GM12878 (cell line): Measurements from ENCODE around the gene TMPRSS12. TPM values are rescaled to one million over a fixed set of nuclear protein-coding genes. Genes with fewer than 3 reads are reported as not detected.
"Not testable (repeated sequence)": the region's sequence is repeated elsewhere in the genome, so short reads cannot be mapped to it uniquely, and the experiment has no call there.

Experiments used
- ATAC-seq: fragments of 200-7000 bp; cut with Tn5 transposase; 3 replicates; pipeline ENCODE4 v1.9.1; 2020; ENCODE audit warnings: mild to moderate bottlenecking, moderate library complexity
- BruUV-seq: library from RNA; stranded (reverse); fragments of 400-500 nt; replicated peaks from 2 replicates; lab custom pipeline; 2021; lab: Mats Ljungman, UMichigan
- CTCF ChIA-PET: fragments of 300-600 bp; sonication (Branson Sonifier 250); formaldehyde crosslinking; extraction: SDS; loops from one replicate; lab custom pipeline; 2021; ENCODE audit warnings: inconsistent platforms; lab: Yijun Ruan, JAX
- POLR2A ChIA-PET: fragments of 350-600 bp; formaldehyde crosslinking; extraction: SDS; loops from one replicate; lab custom pipeline; 2021; ENCODE audit warnings: inconsistent platforms; lab: Charles Lee
- RAD21 ChIA-PET: fragments of 300-600 bp; sonication (Branson Sonifier 250); formaldehyde crosslinking; loops from one replicate; lab custom pipeline; 2023; ENCODE audit warnings: antibody characterized with exemption; ENCODE audit not compliant: unreplicated experiment; lab: Charles Lee
- SMC1A ChIA-PET: fragments of 300-600 bp; sonication (Branson Sonifier 250); formaldehyde crosslinking; loops from one replicate; lab custom pipeline; 2023; ENCODE audit not compliant: unreplicated experiment, uncharacterized antibody; lab: Charles Lee
- DNase-seq: peaks from one replicate; pipeline ENCODE4 v3.0.0-alpha.2; 2011; ENCODE audit warnings: low read depth, low spot score
- FAIRE-seq: peaks from 3 replicates; lab custom pipeline; 2011; peaks lifted over from hg19 to GRCh38; lab: Jason Lieb, UNC
- H2AFZ ChIP-seq: 2 replicates; pipeline ENCODE4 v1.6.0; 2011; ENCODE audit warnings: low read depth, low read length, control low read depth; ENCODE audit not compliant: control insufficient read depth
- H3K27ac ChIP-seq: 2 replicates; pipeline ENCODE4 v1.5.1; 2011; ENCODE audit warnings: control low read depth; ENCODE audit not compliant: control insufficient read depth, insufficient read depth
- H3K27me3 ChIP-seq, 2 experiments: replicated peaks in 1 of 2; 2 replicates each; pipeline versions ENCODE4 v1.6.0 to v1.6.1; 2011; ENCODE audit warnings: low read length in 1 of 2; ENCODE audit not compliant: control insufficient read depth in 2 of 2, insufficient read depth in 2 of 2
- H3K36me3 ChIP-seq, 2 experiments: 2 replicates each; pipeline ENCODE4 v1.5.1; 2011; ENCODE audit warnings: low read length in 1 of 2; ENCODE audit not compliant: control insufficient read depth in 2 of 2, insufficient read depth in 2 of 2
- H3K4me1 ChIP-seq: 2 replicates; pipeline ENCODE4 v1.6.1; 2011; ENCODE audit warnings: mild to moderate bottlenecking, low read length, moderate library complexity, mixed read lengths; ENCODE audit not compliant: control insufficient read depth, insufficient read depth
- H3K4me2 ChIP-seq: 2 replicates; pipeline ENCODE4 v1.6.0; 2011; ENCODE audit warnings: control low read depth; ENCODE audit not compliant: control insufficient read depth, insufficient read depth
- H3K4me3 ChIP-seq: fragments of 200-600 bp; sonication (generic); 2 replicates; pipeline ENCODE4 v1.5.1; 2016
- H3K79me2 ChIP-seq: 2 replicates; pipeline ENCODE4 v1.6.0; 2011; ENCODE audit warnings: low read length; ENCODE audit not compliant: control insufficient read depth, insufficient read depth
- H3K9ac ChIP-seq: 2 replicates; pipeline ENCODE4 v1.8.0; 2011; ENCODE audit warnings: low read length, control low read depth, mixed read lengths; ENCODE audit not compliant: control insufficient read depth, insufficient read depth
- H3K9me3 ChIP-seq: replicated peaks from 3 replicates; pipeline ENCODE4 v1.5.1; 2011; ENCODE audit warnings: mild to moderate bottlenecking, low read length; ENCODE audit not compliant: control insufficient read depth, insufficient read depth
- H4K20me1 ChIP-seq: 2 replicates; pipeline ENCODE4 v1.6.0; 2011; ENCODE audit not compliant: control insufficient read depth, insufficient read depth
- CBX3 ChIP-seq: fragments of 200-600 bp; sonication (generic); IDR thresholded peaks from 2 replicates; pipeline ENCODE4 v1.6.1; 2016; ENCODE audit warnings: low read depth, borderline replicate concordance
- EZH2 ChIP-seq: IDR thresholded peaks from 2 replicates; pipeline ENCODE4 v1.6.1; 2012; ENCODE audit warnings: low read depth, mild to moderate bottlenecking, control low read depth, inconsistent platforms, low read length, borderline replicate concordance; ENCODE audit not compliant: control insufficient read depth
- KDM1A ChIP-seq: fragments of 200-600 bp; sonication (generic); IDR thresholded peaks from 2 replicates; pipeline ENCODE4 v1.6.1; 2016; ENCODE audit warnings: borderline replicate concordance
- WGBS: methylation state at CpG from one replicate; pipeline ENCODE4 v1.1.6; 2016; ENCODE audit warnings: low lambda C conversion rate; ENCODE audit not compliant: insufficient replicate concordance, insufficient coverage; ENCODE audit errors: missing lambda C conversion rate; 5-methylcytosine and 5-hydroxymethylcytosine counted together
- in situ Hi-C: fragments of 300-500 bp; cut with MboI; formaldehyde crosslinking; loops from 9 replicates; pipeline ENCODE4 v1.14.3; 2018; ENCODE audit warnings: mixed read lengths
- intact Hi-C: fragments of 100-400 bp; cut with micrococcal nuclease; formaldehyde crosslinking; loops from one replicate; pipeline ENCODE4 v1.14.2; 2022; ENCODE audit not compliant: unreplicated experiment
- polyA plus RNA-seq, 11 experiments: library from polyadenylated mRNA; depleted of rRNA in 4 of 11; unstranded in 6 of 11; stranded (reverse) in 5 of 11; fragments of >200 nt; fragmentation: Nextera tagmentation in 4 of 11; fragmentation: Illumina TruSeq in 1 of 11; extraction: Ambion mirVana in 4 of 11; extraction: Trizol in 1 of 11; gene quantifications; 1 replicate in 1 of 11; 2 replicates in 10 of 11; pipeline versions ENCODE4 v1.2.1 to v1.2.3, GENCODE V29; 2011 to 2016; ENCODE audit warnings: inconsistent platforms in 2 of 11, missing spikeins in 2 of 11, low read depth in 1 of 11
- total RNA-seq, 4 experiments: library from RNA; depleted of rRNA in 3 of 4; stranded (reverse); fragments of >200 nt in 3 of 4; fragmentation: Illumina TruSeq in 1 of 4; extraction: Trizol in 1 of 4; gene quantifications; 2 replicates each; pipeline versions ENCODE4 v1.2.1 to v1.2.3, GENCODE V29; 2013 to 2021

TMPRSS12 gene
- total and polyA plus RNA-seq, 10 of the 15 experiments (the other 5 are each of a cell fraction or from before 2014, with no cell fraction given) = not detected

DNA sequence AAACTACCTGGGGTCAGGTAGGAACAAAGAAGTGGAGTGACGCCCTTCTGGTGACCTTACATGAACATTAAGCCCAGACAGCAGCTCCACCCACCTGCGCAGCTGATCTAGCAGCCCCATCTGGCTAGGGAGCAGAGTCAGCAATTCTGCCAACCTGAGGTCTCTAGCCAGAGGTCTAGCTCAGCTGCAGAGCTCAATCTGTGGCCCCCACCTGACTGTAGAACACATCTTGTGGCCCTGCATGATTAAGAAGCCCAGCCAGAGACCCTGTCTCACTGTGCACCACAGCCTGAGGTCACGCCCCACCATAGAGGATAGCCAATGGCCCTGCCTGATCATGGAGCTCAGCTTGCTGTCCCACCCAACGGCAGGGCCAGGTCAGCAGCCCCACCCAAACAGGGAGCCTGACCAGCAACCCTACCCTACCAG is 59.0 kb downstream of the TMPRSS12 start:
- H3K4me2 ChIP-seq = no peak overlapping the region
- H3K4me1 ChIP-seq = no peaks in the 10 kb centered on the region
- no peak for ATAC-seq
- no peaks in the 10 kb centered on the region for H3K9me3 ChIP-seq
- RAD21 ChIA-PET = no interaction called here
- H4K20me1 ChIP-seq = no peaks in the 10 kb centered on the region
- no peak for FAIRE-seq
- no peak overlapping the region for H3K27ac ChIP-seq
- in situ Hi-C loops (no loop called here), intact Hi-C loops (no loop called here)
- peaks cover 0 to 2% of the 10 kb centered on the region in 2 experiments; a peak in 1 of 4 replicates for H3K27me3 ChIP-seq
- no TSS peak for BruUV-seq
- H3K36me3 ChIP-seq = no peaks in the 10 kb centered on the region
- WGBS = 30% methylated on average over 4 of the region's 4 CpGs
- H3K4me3 ChIP-seq = no peak overlapping the region
- TF ChIP-seq KDM1A = no peak
- TF ChIP-seq EZH2 = no peak
- TF ChIP-seq CBX3 = no peak
- POLR2A ChIA-PET = no interaction called here
- no peaks in the 10 kb centered on the region for H3K79me2 ChIP-seq
- CTCF ChIA-PET = no interaction called here
- no peak overlapping the region for H3K9ac ChIP-seq
- no peak overlapping the region for H2AFZ ChIP-seq
- SMC1A ChIA-PET = interaction anchor here (0.6 kb wide), 1 partner anchor 19 kb away, joined by 3 read pairs; no protein-coding TSS in a partner anchor
- DNase-seq = no peak

DNA sequence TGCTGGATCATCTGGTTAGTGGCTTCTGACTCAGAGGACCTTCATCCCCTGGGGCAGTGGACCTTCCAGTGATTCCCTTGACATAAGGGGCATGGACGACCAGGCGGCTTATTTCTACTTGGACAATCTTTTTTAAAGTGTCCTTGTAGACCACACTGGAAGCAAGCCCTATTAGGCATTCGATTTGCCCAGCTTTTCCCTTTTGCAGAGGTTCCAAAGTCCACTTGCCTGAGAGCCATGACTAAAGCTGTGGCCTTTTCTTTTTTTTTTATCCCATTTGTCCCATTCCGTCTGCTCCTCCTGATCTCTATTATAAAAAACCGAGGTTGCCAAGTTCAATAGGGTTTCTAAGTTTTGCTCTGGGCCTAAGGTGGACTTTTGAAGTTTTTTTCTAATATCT is 65.8 kb downstream of the TMPRSS12 start:
- DNase-seq, intact Hi-C loops, H3K4me1 ChIP-seq, CTCF ChIA-PET, BruUV-seq, H3K9ac ChIP-seq, H3K4me2 ChIP-seq, H2AFZ ChIP-seq, H3K27ac ChIP-seq, in situ Hi-C loops, H3K27me3 ChIP-seq, H3K9me3 ChIP-seq, SMC1A ChIA-PET, POLR2A ChIA-PET, H3K4me3 ChIP-seq, ATAC-seq, H3K79me2 ChIP-seq, FAIRE-seq, H4K20me1 ChIP-seq, RAD21 ChIA-PET, H3K36me3 ChIP-seq: not testable (repeated sequence)
- 40% methylated on average over 5 of the region's 5 CpGs for WGBS

DNA sequence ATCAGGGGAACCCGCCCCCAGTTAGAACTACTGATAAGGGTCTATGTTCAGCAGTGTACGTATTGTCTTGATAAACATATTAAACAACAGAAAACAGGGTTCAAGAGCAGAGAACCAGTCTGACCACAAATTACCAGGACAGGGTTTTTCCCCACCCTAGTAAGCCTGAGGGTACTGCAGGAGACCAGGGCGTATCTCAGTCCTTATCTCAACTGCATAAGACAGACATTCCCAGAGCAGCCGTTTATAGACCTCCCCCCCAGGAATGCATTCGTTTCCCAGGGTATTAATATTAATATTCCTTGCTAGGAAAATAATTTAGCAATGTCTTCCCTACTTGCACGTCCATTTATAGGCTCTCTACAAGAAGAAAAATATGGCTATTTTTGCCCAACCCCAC is 69.6 kb downstream of the TMPRSS12 start:
- WGBS = 44% methylated on average over 6 of the region's 6 CpGs
- ATAC-seq, H3K4me1 ChIP-seq, RAD21 ChIA-PET, BruUV-seq, H3K36me3 ChIP-seq, in situ Hi-C loops, POLR2A ChIA-PET, H2AFZ ChIP-seq, H3K27ac ChIP-seq, H3K9ac ChIP-seq, DNase-seq, intact Hi-C loops, H3K27me3 ChIP-seq, H3K79me2 ChIP-seq, H3K4me3 ChIP-seq, CTCF ChIA-PET, H3K4me2 ChIP-seq, FAIRE-seq, H4K20me1 ChIP-seq: not testable (repeated sequence)
- peaks cover 18% of the 10 kb centered on the region for H3K9me3 ChIP-seq
- SMC1A ChIA-PET = interaction anchor here (1.0 kb wide), 1 partner anchor 31 kb away, joined by 3 read pairs; no protein-coding TSS in a partner anchor
